Right lobe of liver (tissue), 6 donors: ENCODE measurements around the gene GUCD1. TPM values are rescaled to one million over a fixed set of nuclear protein-coding genes. Genes with fewer than 3 reads are reported as not detected.

Source experiments
- ATAC-seq, 4 donors: fragments of 200-7000 bp; cut with Tn5 transposase; one replicate each; pipeline ENCODE4 v1.9.1; 2020; ENCODE audit warnings: mild to moderate bottlenecking in 4 of 4, moderate library complexity in 4 of 4
- DNase-seq, 3 donors: peaks; one replicate each; pipeline ENCODE4 v3.0.0-alpha.2; 2020
- H3K27ac ChIP-seq, 3 donors: fragments of 200-600 bp; one replicate each; pipeline ENCODE4 v1.8.0; 2022
- H3K27me3 ChIP-seq, 2 donors: fragments of 200-600 bp; one replicate each; pipeline ENCODE4 v1.8.0; 2022
- H3K36me3 ChIP-seq, 4 donors: fragments of 200-600 bp; sonication (generic) in 1 of 4; one replicate each; pipeline versions ENCODE4 v1.5.1 to v1.8.0; 2017 to 2022; ENCODE audit warnings: control low read depth in 1 of 4
- H3K4me1 ChIP-seq, 4 donors: fragments of 200-600 bp; sonication (generic) in 1 of 4; one replicate each; pipeline versions ENCODE4 v1.5.1 to v1.8.0; 2017 to 2022; ENCODE audit warnings: control low read depth in 1 of 4
- H3K4me3 ChIP-seq, 3 donors: fragments of 200-600 bp; one replicate each; pipeline ENCODE4 v1.8.0; 2022
- H3K9me3 ChIP-seq, 4 donors: fragments of 200-600 bp; sonication (generic) in 1 of 4; one replicate each; pipeline versions ENCODE4 v1.5.1 to v1.8.0; 2017 to 2022; ENCODE audit warnings: control low read depth in 1 of 4
- CTCF ChIP-seq, 4 donors: fragments of 200-600 bp in 3 of 4; fragments of 450-650 bp in 1 of 4; IDR thresholded peaks; one replicate each; pipeline versions ENCODE4 v1.5.1 to v1.8.0; 2016 to 2022; ENCODE audit warnings: antibody characterized with exemption in 4 of 4, mild to moderate bottlenecking in 2 of 4
- POLR2A ChIP-seq: fragments of 450-650 bp; IDR thresholded peaks from one replicate; pipeline ENCODE4 v1.6.1; 2017; ENCODE audit warnings: antibody characterized with exemption, mild to moderate bottlenecking
- WGBS: methylation state at CpG from one replicate; pipeline ENCODE4 v1.1.6; 2018; ENCODE audit warnings: low coverage, low lambda C conversion rate; ENCODE audit not compliant: insufficient coverage; ENCODE audit errors: missing lambda C conversion rate; 5-methylcytosine and 5-hydroxymethylcytosine counted together
- intact Hi-C, 2 donors: fragments of 100-400 bp; cut with DNase I; formaldehyde crosslinking; loops; one replicate each; pipeline versions ENCODE4 v1.11.2 to v1.14.1; 2022
- total RNA-seq, 6 experiments: library from RNA; depleted of rRNA in 2 of 6; stranded (reverse); fragments of >200 nt in 2 of 6; fragmentation: NEBNext Ultra II Directional in 3 of 6; extraction: Animal tissue kit (Norgen Biotek cat#: 25700) in 3 of 6; gene quantifications; one replicate each; pipeline versions ENCODE4 v1.1.0 to v1.2.4, GENCODE V29; 2016 to 2023
- donor health status: DM: no; HTN: yes; CAD: no.
- donor health status: DM: no; HTN: no; CAD: no.
- donor health status: DM: no; HTN: no; CAD: no.
- donor health status: DM: no; HTN: yes; CAD: no.
- donor health status: DM: no; HTN: yes; CAD: no.

GUCD1 gene
- total RNA-seq, 6 experiments from 2014 or later = 94.0 to 281 (median 213) TPM

GRCh38 chr22:24592851-24593558 is 38.1 kb upstream of the GUCD1 start, which contains the start of gene LRRC75B:
LRRC75B (minus strand) TSS chr22:24593073; CDS start chr22:24593039, 34 bp downstream.
- Histone ChIP-seq H3K36me3 (peaks cover 0 to 10% (median 0%) of the 10 kb centered on the region in 4 donors), H3K27me3 (no peaks in the 10 kb centered on the region), H3K27ac (peak within 1 kb of the TSS; percentile 44 to 91 (median 88)), H3K9me3 (no peaks in the 10 kb centered on the region), H3K4me3 (peak within 1 kb of the TSS; percentile 61 to 83 (median 70)), H3K4me1 (peaks cover 0 to 28% (median 9%) of the 10 kb centered on the region in 4 donors)
- no peak for TF ChIP-seq CTCF (IDR thresholded peaks at IDR 0.05)
- peak; percentile 80 for TF ChIP-seq POLR2A
- DNase-seq = peak; percentile 95 to 99 (median 98)
- WGBS = 3% methylated on average over 5 of the region's 72 CpGs
- intact Hi-C loops = no loop called here
- ATAC-seq = peak; percentile 84 to 92 (median 86)

- ATAC-seq (no peak), DNase-seq (no peak)
- TF ChIP-seq CTCF (IDR thresholded peaks at IDR 0.05) (no peak), POLR2A (no peak)
- 0% methylated on average over 4 of the region's 33 CpGs for WGBS
- peak overlapping the region; percentile 61 to 83 (median 70) for H3K4me3 ChIP-seq
- H3K27me3 ChIP-seq = no peaks in the 10 kb centered on the region
- H3K9me3 ChIP-seq = no peaks in the 10 kb centered on the region
- peaks cover 0 to 28% (median 9%) of the 10 kb centered on the region in 4 donors for H3K4me1 ChIP-seq
- intact Hi-C loops = no loop called here
- H3K27ac ChIP-seq = peak overlapping the region in 2 of 3 donors; percentile 36 to 88
- peaks cover 0 to 10% (median 0%) of the 10 kb centered on the region in 4 donors for H3K36me3 ChIP-seq
Measured at GRCh38 chr22:24592058-24592850, 37.3 kb upstream of the GUCD1 start.

- ATAC-seq = no peak
- peaks cover 0 to 28% (median 9%) of the 10 kb centered on the region in 4 donors for H3K4me1 ChIP-seq
- no peak for DNase-seq
- intact Hi-C loops = no loop called here
- no peaks in the 10 kb centered on the region for H3K9me3 ChIP-seq
- no peaks in the 10 kb centered on the region for H3K27me3 ChIP-seq
- peaks cover 0 to 10% (median 0%) of the 10 kb centered on the region in 4 donors for H3K36me3 ChIP-seq
- WGBS = 96% methylated on average over 3 of the region's 6 CpGs
- no peak overlapping the region for H3K4me3 ChIP-seq
- H3K27ac ChIP-seq = no peak overlapping the region
- no peak for TF ChIP-seq POLR2A
Measured at GRCh38 chr22:24591286-24591830, 36.4 kb upstream of the GUCD1 start.

GRCh38 chr22:24590596-24591173 is 35.7 kb upstream of the GUCD1 start:
- Histone ChIP-seq H3K4me3 (no peak overlapping the region), H3K36me3 (peaks cover 0 to 13% (median 0%) of the 10 kb centered on the region in 4 donors), H3K27ac (no peak overlapping the region), H3K9me3 (no peaks in the 10 kb centered on the region), H3K27me3 (no peaks in the 10 kb centered on the region), H3K4me1 (peaks cover 0 to 25% (median 9%) of the 10 kb centered on the region in 4 donors)
- DNase-seq (no peak), ATAC-seq (no peak)
- 91% methylated on average over 9 of the region's 12 CpGs for WGBS
- TF ChIP-seq CTCF (IDR thresholded peaks at IDR 0.05) (no peak), POLR2A (no peak)
- intact Hi-C loops = no loop called here
